GM20000 (cell line): Measurements from ENCODE around the gene AGAP1.

Experiments
- DNase-seq: peaks from one replicate; pipeline ENCODE4 v3.0.0; 2012; ENCODE audit warnings: low spot score
- TF ChIP-seq, protein P1 (sequence below): IDR thresholded peaks from 2 replicates; pipeline ENCODE4 v1.5.1; 2012; ENCODE audit warnings: mild to moderate bottlenecking, control low read depth; ENCODE audit errors: extremely low read depth, missing control alignments

Gene AGAP1

GRCh38 chr2:235925250-235925919 is 431.5 kb downstream of the AGAP1 start:
- DNase-seq, result no peak
- TF ChIP-seq, protein P1, sequence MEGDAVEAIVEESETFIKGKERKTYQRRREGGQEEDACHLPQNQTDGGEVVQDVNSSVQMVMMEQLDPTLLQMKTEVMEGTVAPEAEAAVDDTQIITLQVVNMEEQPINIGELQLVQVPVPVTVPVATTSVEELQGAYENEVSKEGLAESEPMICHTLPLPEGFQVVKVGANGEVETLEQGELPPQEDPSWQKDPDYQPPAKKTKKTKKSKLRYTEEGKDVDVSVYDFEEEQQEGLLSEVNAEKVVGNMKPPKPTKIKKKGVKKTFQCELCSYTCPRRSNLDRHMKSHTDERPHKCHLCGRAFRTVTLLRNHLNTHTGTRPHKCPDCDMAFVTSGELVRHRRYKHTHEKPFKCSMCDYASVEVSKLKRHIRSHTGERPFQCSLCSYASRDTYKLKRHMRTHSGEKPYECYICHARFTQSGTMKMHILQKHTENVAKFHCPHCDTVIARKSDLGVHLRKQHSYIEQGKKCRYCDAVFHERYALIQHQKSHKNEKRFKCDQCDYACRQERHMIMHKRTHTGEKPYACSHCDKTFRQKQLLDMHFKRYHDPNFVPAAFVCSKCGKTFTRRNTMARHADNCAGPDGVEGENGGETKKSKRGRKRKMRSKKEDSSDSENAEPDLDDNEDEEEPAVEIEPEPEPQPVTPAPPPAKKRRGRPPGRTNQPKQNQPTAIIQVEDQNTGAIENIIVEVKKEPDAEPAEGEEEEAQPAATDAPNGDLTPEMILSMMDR, result no peak

DNA sequence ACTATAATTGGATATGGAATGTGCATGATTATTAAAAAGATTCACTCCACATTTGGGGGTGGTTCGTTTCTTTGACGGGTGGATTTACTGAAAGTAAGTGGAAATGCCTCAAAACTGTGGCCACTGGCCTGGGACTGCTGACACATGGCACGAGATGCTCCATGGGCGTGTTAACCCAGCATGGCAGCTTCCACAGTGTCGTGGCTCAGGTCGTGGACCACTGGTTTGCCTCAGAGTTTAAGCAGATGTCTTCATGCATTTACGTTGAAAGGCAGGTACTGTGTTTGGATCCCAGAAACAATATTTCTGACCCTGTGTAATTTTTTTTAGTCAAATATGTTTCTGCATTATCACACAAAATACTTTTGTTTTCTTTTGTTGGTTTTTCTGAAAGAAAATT is 432.4 kb downstream of the AGAP1 start:
- DNase-seq, result no peak
- TF ChIP-seq, protein P1, result no peak

GRCh38 chr2:235928751-235929370 is 435.0 kb downstream of the AGAP1 start:
- TF ChIP-seq, protein P1, result no peak
- DNase-seq, result no peak

DNA sequence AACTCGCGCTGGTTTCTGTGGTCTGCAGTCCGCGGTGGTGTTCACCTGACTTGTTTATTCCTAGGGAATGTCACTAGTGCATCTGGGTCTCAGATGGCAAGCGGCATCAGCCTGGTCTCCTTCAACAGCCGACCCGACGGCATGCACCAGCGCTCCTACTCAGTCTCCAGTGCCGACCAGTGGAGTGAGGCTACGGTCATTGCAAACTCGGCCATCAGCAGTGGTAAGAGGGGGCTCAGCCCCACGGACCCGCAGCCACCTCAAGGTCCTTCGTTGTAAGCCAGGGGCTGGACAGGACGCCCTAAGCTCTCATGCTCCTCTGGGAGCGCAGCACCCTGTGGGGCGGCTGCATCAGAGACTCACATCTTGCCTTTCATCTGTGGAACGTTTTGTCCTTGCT is 436.9 kb downstream of the AGAP1 start:
- TF ChIP-seq, protein P1, result no peak
- DNase-seq, result no peak

GRCh38 chr2:235931676-235932075 is 437.8 kb downstream of the AGAP1 start:
- TF ChIP-seq, protein P1, result no peak
- no peak for DNase-seq

DNA sequence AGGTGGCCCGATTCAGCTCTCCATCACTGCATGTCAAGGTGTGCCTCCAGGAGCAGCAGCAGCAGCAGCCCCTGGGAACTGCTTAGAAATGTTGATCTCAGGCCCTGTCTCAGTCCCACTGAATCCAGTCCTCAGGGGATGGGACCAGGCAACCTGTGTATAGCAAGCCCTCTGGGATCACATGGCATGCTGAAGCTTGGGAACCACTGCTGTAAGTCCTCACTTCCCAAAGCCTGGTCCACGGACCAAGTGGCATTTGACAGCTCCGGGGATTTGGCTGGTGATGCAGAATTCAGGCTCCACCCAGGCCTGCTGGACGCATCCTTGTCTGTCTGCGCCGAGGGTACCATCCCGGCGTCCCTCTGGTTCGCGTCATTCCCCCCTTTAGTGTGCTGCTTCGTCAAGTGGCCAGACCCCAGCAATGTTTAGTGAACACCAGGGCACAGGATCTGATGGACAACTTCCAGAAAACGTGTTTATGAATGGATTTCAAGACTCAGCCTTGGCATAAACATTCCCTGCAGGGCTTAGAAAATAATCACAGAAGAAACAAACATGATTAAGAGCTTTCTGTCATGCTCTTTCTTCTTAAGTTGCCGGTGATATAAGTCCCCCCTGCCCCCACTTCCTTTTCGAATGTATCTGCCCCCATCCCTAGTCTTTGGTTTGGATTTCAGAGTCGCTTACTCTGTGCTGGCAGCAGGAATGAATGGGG is 440.4 kb downstream of the AGAP1 start:
- no peak for DNase-seq
- TF ChIP-seq, protein P1, result no peak

DNA sequence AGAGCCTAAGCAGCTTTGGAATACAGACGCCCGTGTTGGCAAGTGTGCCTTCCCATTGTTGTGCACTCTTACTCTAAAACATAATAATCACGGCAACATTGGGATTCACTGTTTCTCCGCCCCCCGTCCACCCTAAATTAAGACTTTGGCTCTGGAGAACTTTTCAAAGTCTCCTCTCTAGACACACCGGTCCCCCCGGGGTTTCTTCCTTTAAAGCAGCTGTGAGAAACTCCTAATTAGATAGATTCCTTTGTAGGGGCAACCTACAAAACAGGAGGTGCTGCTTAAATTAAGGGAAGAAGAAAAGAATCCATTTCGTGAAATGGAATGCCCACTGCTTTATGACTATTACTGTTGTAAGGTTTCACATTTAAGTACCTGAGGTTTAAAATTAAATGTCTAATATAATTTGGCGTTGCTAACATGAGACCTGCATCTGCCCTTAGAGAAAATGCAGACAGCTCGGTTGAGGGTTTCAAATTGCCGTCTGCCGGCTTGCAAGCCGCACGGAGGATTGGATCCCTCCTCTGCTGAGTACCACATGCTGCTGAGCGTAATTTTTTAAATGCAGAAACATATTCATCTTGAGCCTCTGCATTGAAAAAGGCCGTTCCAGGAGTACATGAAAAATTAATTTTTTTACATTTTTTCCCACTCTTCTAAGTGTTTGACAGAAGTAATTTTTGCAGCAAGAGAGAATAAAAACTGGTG is 441.1 kb downstream of the AGAP1 start:
- TF ChIP-seq, protein P1, result no peak
- no peak for DNase-seq
